A549 (cell line): ENCODE data around the gene CLEC1A. TPM values are rescaled to one million over a fixed set of nuclear protein-coding genes. Genes with fewer than 3 reads are reported as not detected.

Experiments
- ATAC-seq, 2 experiments: fragments of 200-7000 bp in 1 of 2; fragments of >200 bp in 1 of 2; cut with Nextera tagmentation in 1 of 2; cut with Tn5 transposase in 1 of 2; 3 replicates each; pipeline versions ENCODE4 v1.8.0 to v1.9.1; 2018 to 2020; ENCODE audit warnings: mild to moderate bottlenecking in 1 of 2, moderate library complexity in 1 of 2
- CTCF ChIA-PET: fragments of 300-600 bp; sonication (Branson Sonifier 250); formaldehyde crosslinking; extraction: SDS; loops from one replicate; lab custom pipeline; 2021; ENCODE audit warnings: antibody characterized with exemption, inconsistent platforms; lab: Yijun Ruan, JAX
- POLR2A ChIA-PET: fragments of 350-600 bp; formaldehyde crosslinking; extraction: SDS; loops from one replicate; lab custom pipeline; 2021; ENCODE audit warnings: antibody characterized with exemption, inconsistent platforms; lab: Yijun Ruan, JAX
- DNase-seq, 2 experiments: peaks; one replicate each; pipeline versions ENCODE4 v3.0.0 to v3.0.0-alpha.2; 2011 to 2016; ENCODE audit warnings: low read depth in 1 of 2, low spot score in 1 of 2
- FAIRE-seq: peaks from 2 replicates; lab custom pipeline; 2011; peaks lifted over from hg19 to GRCh38; lab: Jason Lieb, UNC
- H3K27ac ChIP-seq, 2 experiments: fragments of >200 bp; sonication (Bioruptor Twin); formaldehyde crosslinking; 3 replicates each; pipeline ENCODE4 v1.5.1; 2016 to 2017
- H3K4me1 ChIP-seq: fragments of >200 bp; sonication (Bioruptor Twin); formaldehyde crosslinking; 3 replicates; pipeline ENCODE4 v1.6.1; 2016
- H3K4me2 ChIP-seq: fragments of >200 bp; sonication (Bioruptor Twin); formaldehyde crosslinking; 3 replicates; pipeline ENCODE4 v1.6.1; 2016
- H3K4me3 ChIP-seq: fragments of >200 bp; sonication (Bioruptor Twin); formaldehyde crosslinking; 3 replicates; pipeline ENCODE4 v1.5.1; 2016
- H3K9me3 ChIP-seq: fragments of >200 bp; sonication (Bioruptor Twin); formaldehyde crosslinking; 3 replicates; pipeline ENCODE4 v1.6.1; 2016
- CBX2 ChIP-seq: fragments of 200-600 bp; sonication (generic); IDR thresholded peaks from 2 replicates; pipeline ENCODE4 v1.6.1; 2016; ENCODE audit warnings: low read depth, mild to moderate bottlenecking, borderline replicate concordance
- CEBPB ChIP-seq, 2 experiments: fragments of >200 bp in 1 of 2; sonication (Bioruptor Twin) in 1 of 2; formaldehyde crosslinking in 1 of 2; IDR thresholded peaks; 2 replicates each; pipeline ENCODE4 v1.6.1; 2012 to 2016
- EHF ChIP-seq: fragments of 250-450 bp; sonication (Bioruptor Pico); IDR thresholded peaks from 2 replicates; pipeline ENCODE4 v1.5.0; 2020; ENCODE audit warnings: mild to moderate bottlenecking
- FOSL2 ChIP-seq, 2 experiments: fragments of 450-650 bp in 1 of 2; fragments of >200 bp in 1 of 2; sonication (Bioruptor Twin) in 1 of 2; formaldehyde crosslinking; IDR thresholded peaks; 2 replicates each; pipeline versions ENCODE4 v1.5.0 to v1.6.1; 2016 to 2020; ENCODE audit warnings: mild to moderate bottlenecking in 1 of 2, moderate library complexity in 1 of 2
- FOXS1 ChIP-seq: fragments of 250-450 bp; sonication (Bioruptor Pico); IDR thresholded peaks from 2 replicates; pipeline ENCODE4 v1.5.0; 2020; ENCODE audit warnings: mild to moderate bottlenecking, moderate library complexity
- GATA3 ChIP-seq: IDR thresholded peaks from 2 replicates; pipeline ENCODE4 v1.6.1; 2012; ENCODE audit warnings: borderline replicate concordance
- HOXB13 ChIP-seq: fragments of 250-450 bp; sonication (Bioruptor Pico); IDR thresholded peaks from 2 replicates; pipeline ENCODE4 v1.5.0; 2020; ENCODE audit warnings: low read depth, mild to moderate bottlenecking, moderate library complexity
- HOXB5 ChIP-seq: fragments of 250-450 bp; sonication (Bioruptor Pico); IDR thresholded peaks from 2 replicates; pipeline ENCODE4 v1.5.0; 2020; ENCODE audit warnings: mild to moderate bottlenecking, moderate library complexity
- JUN ChIP-seq, 2 experiments: fragments of >200 bp; sonication (Bioruptor Twin); formaldehyde crosslinking; IDR thresholded peaks; 2 replicates in 1 of 2; 3 replicates in 1 of 2; pipeline ENCODE4 v1.6.1; 2016 to 2017
- JUNB ChIP-seq: fragments of >200 bp; sonication (Bioruptor Twin); formaldehyde crosslinking; IDR thresholded peaks from 2 replicates; pipeline ENCODE4 v1.6.1; 2016
- KDM5A ChIP-seq: fragments of 200-600 bp; sonication (generic); IDR thresholded peaks from 2 replicates; pipeline ENCODE4 v1.6.1; 2016; ENCODE audit warnings: antibody characterized with exemption, mild to moderate bottlenecking
- MAFK ChIP-seq: fragments of 450-650 bp; IDR thresholded peaks from 2 replicates; pipeline ENCODE4 v1.6.1; 2014; ENCODE audit not compliant: partially characterized antibody
- MYC ChIP-seq: IDR thresholded peaks from 2 replicates; pipeline ENCODE4 v1.6.1; 2012; ENCODE audit warnings: mild to moderate bottlenecking, inconsistent platforms, low read length, improper control_type of control experiment, borderline replicate concordance
- NFE2L2 ChIP-seq: fragments of 150-350 bp; conservative IDR thresholded peaks from 2 replicates; pipeline ENCODE4 v1.6.1; 2014; ENCODE audit warnings: low read length
- NR3C1 ChIP-seq: fragments of >200 bp; sonication (Bioruptor Twin); formaldehyde crosslinking; IDR thresholded peaks from 3 replicates; pipeline ENCODE4 v1.6.1; 2017
- PHF8 ChIP-seq: fragments of 200-600 bp; sonication (generic); IDR thresholded peaks from 2 replicates; pipeline ENCODE4 v1.6.1; 2016; ENCODE audit warnings: low read depth, mild to moderate bottlenecking, antibody characterized with exemption, moderate library complexity, borderline replicate concordance
- POLR2A ChIP-seq: IDR thresholded peaks from 2 replicates; pipeline ENCODE4 v1.6.1; 2012; ENCODE audit warnings: mild to moderate bottlenecking, low read length
- RAD21 ChIP-seq, 2 experiments: fragments of >200 bp in 1 of 2; sonication (Bioruptor Twin) in 1 of 2; formaldehyde crosslinking in 1 of 2; IDR thresholded peaks in 1 of 2; conservative IDR thresholded peaks in 1 of 2; 2 replicates in 1 of 2; 3 replicates in 1 of 2; pipeline ENCODE4 v1.6.1; 2012 to 2018; ENCODE audit warnings: inconsistent platforms in 1 of 2
- ZC3H11A ChIP-seq: fragments of 450-650 bp; IDR thresholded peaks from 2 replicates; pipeline ENCODE4 v1.6.1; 2014; ENCODE audit warnings: antibody characterized with exemption, mild to moderate bottlenecking
- ZSCAN20 ChIP-seq: fragments of 250-450 bp; sonication (Bioruptor Pico); IDR thresholded peaks from 2 replicates; pipeline ENCODE4 v1.8.0; 2022; ENCODE audit warnings: mild to moderate bottlenecking, moderate library complexity
- WGBS: methylation state at CpG from one replicate; pipeline ENCODE4 v1.1.6; 2017; ENCODE audit errors: missing lambda C conversion rate; 5-methylcytosine and 5-hydroxymethylcytosine counted together
- polyA plus RNA-seq, 4 experiments: library from polyadenylated mRNA; depleted of rRNA in 3 of 4; stranded (reverse); fragments of >200 nt; fragmentation: RNase III in 1 of 4; extraction: RNeasy Plus Mini Kit Qiagen cat#74134 plus additional on column Dnase treatment in 1 of 4; gene quantifications; 2 replicates in 3 of 4; 3 replicates in 1 of 4; pipeline ENCODE4 v1.2.3, GENCODE V29; 2011 to 2017
- TF ChIP-seq, protein P1 (sequence below): IDR thresholded peaks from 2 replicates; pipeline ENCODE4 v1.6.1; 2012
- TF ChIP-seq, protein P2 (sequence below): fragments of 150-350 bp; IDR thresholded peaks from 2 replicates; pipeline ENCODE4 v1.6.1; 2014; ENCODE audit warnings: low read depth, mild to moderate bottlenecking, low read length
- TF ChIP-seq, protein P3 (sequence below): fragments of >200 bp; sonication (Bioruptor Twin); formaldehyde crosslinking; IDR thresholded peaks from 2 replicates; pipeline ENCODE4 v1.6.1; 2016

Gene CLEC1A
- polyA plus RNA-seq, 2 of the 4 experiments (the other 2 are of a cell fraction), result 0.06 TPM; not detected in 1

DNA sequence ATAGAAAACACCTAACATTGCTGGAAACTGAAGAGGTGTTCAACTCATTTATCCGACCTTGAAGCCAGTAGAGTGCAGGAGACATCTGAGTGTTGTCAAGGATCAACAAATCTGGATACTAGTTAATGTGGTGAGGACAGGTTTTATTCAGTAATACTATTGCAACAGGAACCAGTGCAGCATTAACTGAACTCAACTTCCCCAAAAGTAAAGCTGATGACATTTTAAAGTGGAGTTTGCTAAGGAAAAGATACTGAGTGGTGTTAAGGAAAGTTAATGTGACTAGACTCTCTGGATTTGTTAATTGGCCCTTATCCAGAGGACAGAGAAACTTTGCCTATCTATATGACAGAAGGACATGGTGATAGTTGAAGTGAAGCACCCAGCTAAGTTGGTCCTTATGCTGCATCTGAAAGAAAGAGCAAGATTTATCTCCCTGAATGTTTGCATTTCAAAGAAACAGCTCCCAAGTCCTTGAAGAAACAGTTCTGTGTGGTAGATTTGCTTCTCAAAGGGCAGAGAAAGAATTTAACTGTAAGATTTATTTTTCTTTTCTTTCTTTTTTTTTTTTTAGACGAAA is 32.4 kb upstream of the CLEC1A start:
- no peak for ATAC-seq
- CTCF ChIA-PET, result interaction anchor here (1.7 kb wide), 1 partner anchor 9 kb away, joined by 7 read pairs; no protein-coding TSS in a partner anchor

DNA sequence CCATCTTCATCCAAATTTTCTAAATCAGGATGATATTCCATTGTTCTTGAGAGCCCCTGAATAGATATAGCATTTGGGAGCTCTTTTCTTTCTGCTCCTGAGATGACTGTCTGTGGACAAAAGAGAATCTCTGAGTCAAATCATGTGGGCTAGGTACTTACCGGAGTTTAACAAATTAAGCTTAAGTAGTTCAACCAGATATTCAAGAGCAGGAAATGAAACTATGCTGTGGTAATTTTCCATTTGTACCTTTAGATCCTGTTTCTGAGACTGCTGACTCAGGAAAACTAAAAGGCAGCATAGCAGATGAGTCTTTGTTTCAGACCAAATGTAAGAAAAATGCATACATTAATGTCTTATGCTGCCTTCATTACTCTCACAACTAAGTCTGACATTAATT is 31.3 kb upstream of the CLEC1A start, which contains the start of gene CLEC7A:
CLEC7A (minus strand) TSS at position 158 of the 400 bp plus-strand sequence; CDS start at position 41, 117 bp downstream.
- CTCF ChIA-PET, result interaction anchor here (1.7 kb wide), 1 partner anchor 10 kb away, joined by 7 read pairs; no protein-coding TSS in a partner anchor
- TF ChIP-seq FOSL2 (IDR thresholded peaks at IDR 0.05) (no peak), FOSL2 (CRISPR knock-in tag; IDR thresholded peaks at IDR 0.05) (no peak), JUNB (no peak), NR3C1 (no peak), NFE2L2 (no peak), MAFK (peak; percentile 89), ZC3H11A (no peak)
- TF ChIP-seq, protein P1, sequence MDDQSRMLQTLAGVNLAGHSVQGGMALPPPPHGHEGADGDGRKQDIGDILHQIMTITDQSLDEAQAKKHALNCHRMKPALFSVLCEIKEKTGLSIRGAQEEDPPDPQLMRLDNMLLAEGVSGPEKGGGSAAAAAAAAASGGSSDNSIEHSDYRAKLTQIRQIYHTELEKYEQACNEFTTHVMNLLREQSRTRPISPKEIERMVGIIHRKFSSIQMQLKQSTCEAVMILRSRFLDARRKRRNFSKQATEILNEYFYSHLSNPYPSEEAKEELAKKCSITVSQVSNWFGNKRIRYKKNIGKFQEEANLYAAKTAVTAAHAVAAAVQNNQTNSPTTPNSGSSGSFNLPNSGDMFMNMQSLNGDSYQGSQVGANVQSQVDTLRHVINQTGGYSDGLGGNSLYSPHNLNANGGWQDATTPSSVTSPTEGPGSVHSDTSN, result no peak
- FAIRE-seq (peak; percentile 76), DNase-seq (no peak), ATAC-seq (no peak)
- no peaks in the 10 kb centered on the region for H3K9me3 ChIP-seq
- H3K27ac ChIP-seq, result no peak within 1 kb of the TSS
- peaks cover 10% of the 10 kb centered on the region; the same call in 2 of the 3 replicates for H3K4me1 ChIP-seq
- POLR2A ChIA-PET, result no interaction called here
- H3K4me2 ChIP-seq, result no peak within 1 kb of the TSS
- WGBS, result 84% methylated on average over 1 of the region's 1 CpG
- H3K4me3 ChIP-seq, result no peak within 1 kb of the TSS

More for the DNA sequence above, 32.4 kb upstream of the CLEC1A start:
- no peak for DNase-seq
- H3K4me1 ChIP-seq, result peaks cover 10% of the 10 kb centered on the region; the same call in 2 of the 3 replicates
- WGBS, result 64% methylated on average over 2 of the region's 2 CpGs
- no peak overlapping the region for H3K4me3 ChIP-seq
- FAIRE-seq, result no peak
- no peak overlapping the region for H3K4me2 ChIP-seq
- no peak for TF ChIP-seq POLR2A
- no peak for TF ChIP-seq PHF8
- TF ChIP-seq CEBPB (IDR thresholded peaks at IDR 0.05), result no peak
- TF ChIP-seq CBX2, result no peak
- no peak for TF ChIP-seq MAFK
- no peak for TF ChIP-seq RAD21 (conservative IDR thresholded peaks at IDR 0.05 in 1 of 2, IDR thresholded peaks at IDR 0.05 in 1 of 2)
- no peaks in the 10 kb centered on the region for H3K9me3 ChIP-seq
- H3K27ac ChIP-seq, result peak overlapping the region in 1 of 2 experiments; percentile 73; a peak in 1 of 6 replicates
- POLR2A ChIA-PET, result no interaction called here

DNA sequence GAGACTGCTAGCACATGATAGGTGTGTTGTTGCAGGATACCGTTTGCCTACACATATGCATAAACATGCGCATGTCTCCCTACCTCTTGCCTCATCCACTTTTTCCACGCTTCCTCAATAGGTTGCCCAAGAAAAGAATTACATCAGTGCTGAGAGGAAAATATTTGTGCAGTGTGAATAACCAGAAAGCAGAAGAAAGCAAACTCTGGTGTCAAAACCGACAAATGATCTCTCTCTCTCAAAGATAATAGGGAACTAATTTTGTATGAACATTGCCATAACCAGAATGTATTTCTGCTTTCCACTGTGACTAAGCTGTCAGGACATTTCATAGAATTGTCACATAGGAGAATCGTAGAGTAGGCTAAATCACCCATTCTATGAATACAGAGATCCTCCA is 29.9 kb upstream of the CLEC1A start:
- ATAC-seq (no peak), FAIRE-seq (no peak), DNase-seq (no peak)
- Histone ChIP-seq H3K4me1 (peaks cover 10% of the 10 kb centered on the region; the same call in 2 of the 3 replicates), H3K27ac (no peak overlapping the region), H3K9me3 (no peaks in the 10 kb centered on the region), H3K4me3 (no peak overlapping the region), H3K4me2 (no peak overlapping the region)
- ChIA-PET CTCF (interaction anchor here (1.3 to 1.4 kb wide), 2 partner anchors 31 to 119 kb away, joined by 3 read pairs; no protein-coding TSS in a partner anchor), POLR2A (no interaction called here)
- WGBS, result 63% methylated on average over 5 of the region's 5 CpGs
- TF ChIP-seq KDM5A (no peak), GATA3 (no peak), ZSCAN20 (CRISPR knock-in tag) (no peak), FOXS1 (no peak), JUN (IDR thresholded peaks at IDR 0.05) (no peak), EHF (CRISPR knock-in tag) (no peak), JUNB (no peak), NFE2L2 (no peak), NR3C1 (no peak), HOXB13 (CRISPR knock-in tag) (no peak), ZC3H11A (no peak), HOXB5 (no peak), MYC (no peak)
- TF ChIP-seq, protein P2, sequence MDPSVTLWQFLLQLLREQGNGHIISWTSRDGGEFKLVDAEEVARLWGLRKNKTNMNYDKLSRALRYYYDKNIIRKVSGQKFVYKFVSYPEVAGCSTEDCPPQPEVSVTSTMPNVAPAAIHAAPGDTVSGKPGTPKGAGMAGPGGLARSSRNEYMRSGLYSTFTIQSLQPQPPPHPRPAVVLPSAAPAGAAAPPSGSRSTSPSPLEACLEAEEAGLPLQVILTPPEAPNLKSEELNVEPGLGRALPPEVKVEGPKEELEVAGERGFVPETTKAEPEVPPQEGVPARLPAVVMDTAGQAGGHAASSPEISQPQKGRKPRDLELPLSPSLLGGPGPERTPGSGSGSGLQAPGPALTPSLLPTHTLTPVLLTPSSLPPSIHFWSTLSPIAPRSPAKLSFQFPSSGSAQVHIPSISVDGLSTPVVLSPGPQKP, result no peak
- TF ChIP-seq, protein P3, sequence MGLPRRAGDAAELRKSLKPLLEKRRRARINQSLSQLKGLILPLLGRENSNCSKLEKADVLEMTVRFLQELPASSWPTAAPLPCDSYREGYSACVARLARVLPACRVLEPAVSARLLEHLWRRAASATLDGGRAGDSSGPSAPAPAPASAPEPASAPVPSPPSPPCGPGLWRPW, result no peak
